HG03575 (cell line): Measurements from ENCODE around the gene AATK.

ENCODE experiments used
- ATAC-seq: cut with Tn5 transposase; IDR thresholded peaks from one replicate; pipeline ENCODE4 v1.9.1; 2021; ENCODE audit not compliant: unreplicated experiment, insufficient number of reproducible peaks, low FRiP score; ENCODE audit errors: extremely low read depth

Gene AATK

GRCh38 chr17:81196505-81197408 lies 30.7 kb upstream of the AATK start:
- ATAC-seq: no peak

GRCh38 chr17:81195941-81196495 lies 30.0 kb upstream of the AATK start:
- no peak for ATAC-seq

- ATAC-seq: no peak
Measured at GRCh38 chr17:81194941-81195901, 29.2 kb upstream of the AATK start.

- no peak for ATAC-seq
Measured at GRCh38 chr17:81194225-81194760, 28.3 kb upstream of the AATK start.

- no peak for ATAC-seq
Measured at GRCh38 chr17:81193470-81194224, 27.6 kb upstream of the AATK start.

GRCh38 chr17:81193051-81193410 lies 27.0 kb upstream of the AATK start:
- ATAC-seq: no peak

GRCh38 chr17:81192386-81193050 lies 26.5 kb upstream of the AATK start:
- no peak for ATAC-seq

- ATAC-seq: no peak
Measured at GRCh38 chr17:81191646-81192045, 25.6 kb upstream of the AATK start.

- no peak for ATAC-seq
Measured at GRCh38 chr17:81191116-81191515, 25.1 kb upstream of the AATK start.

- ATAC-seq: no peak
Measured at GRCh38 chr17:81190591-81190990, 24.6 kb upstream of the AATK start.

GRCh38 chr17:81189670-81190530 lies 23.9 kb upstream of the AATK start:
- ATAC-seq: no peak

GRCh38 chr17:81189016-81189415 lies 23.0 kb upstream of the AATK start:
- no peak for ATAC-seq

- no peak for ATAC-seq
Measured at GRCh38 chr17:81188491-81188840, 22.4 kb upstream of the AATK start.

- no peak for ATAC-seq
Measured at GRCh38 chr17:81187586-81188490, 21.8 kb upstream of the AATK start.

GRCh38 chr17:81187120-81187519 lies 21.1 kb upstream of the AATK start:
- no peak for ATAC-seq

- no peak for ATAC-seq
Measured at GRCh38 chr17:81186203-81186602, 20.2 kb upstream of the AATK start.
